Iris pigment epithelial cell (primary cell): ENCODE measurements around the gene NEBL.

ENCODE experiments used
- DNase-seq: peaks from one replicate; pipeline ENCODE4 v3.0.0-alpha.2; 2011; ENCODE audit warnings: low read depth

Gene NEBL

GRCh38 chr10:20901110-20901509 is 4.0 kb upstream of the NEBL start:
- DNase-seq: no peak

DNA sequence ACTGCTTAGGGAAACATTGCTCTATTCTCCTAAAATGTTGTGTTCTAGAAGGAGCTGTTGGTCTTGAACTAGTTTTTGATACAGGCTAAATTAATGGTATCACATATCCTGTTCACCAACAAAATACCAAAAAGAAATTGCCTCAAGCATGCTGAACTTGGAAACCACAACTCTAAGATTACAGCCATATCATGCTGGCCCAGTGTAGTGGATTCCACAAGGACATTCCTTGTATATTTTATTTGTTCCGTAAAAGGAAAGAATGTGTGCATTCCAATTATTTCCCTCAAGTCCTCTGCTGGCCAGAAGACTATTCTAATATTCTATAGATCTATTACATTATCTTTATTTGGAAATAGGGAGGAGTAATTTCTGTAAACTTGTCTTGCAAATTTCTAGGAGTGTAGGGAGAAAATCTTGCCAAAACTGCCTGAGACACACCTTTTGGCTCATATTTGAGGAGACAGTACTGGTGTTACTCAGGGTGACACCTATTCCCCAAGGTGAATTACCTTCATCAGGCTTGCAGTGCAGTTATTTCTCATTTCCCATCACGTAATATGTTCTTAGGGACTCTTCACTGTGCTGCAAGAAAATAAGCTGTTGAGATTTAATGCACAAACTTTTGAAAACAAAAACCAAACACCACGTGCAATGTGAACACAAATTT is 1.9 kb upstream of the NEBL start:
- peak; percentile 74 for DNase-seq

GRCh38 chr10:20893297-20893696 is 3.8 kb downstream of the NEBL start:
- DNase-seq: no peak

DNA sequence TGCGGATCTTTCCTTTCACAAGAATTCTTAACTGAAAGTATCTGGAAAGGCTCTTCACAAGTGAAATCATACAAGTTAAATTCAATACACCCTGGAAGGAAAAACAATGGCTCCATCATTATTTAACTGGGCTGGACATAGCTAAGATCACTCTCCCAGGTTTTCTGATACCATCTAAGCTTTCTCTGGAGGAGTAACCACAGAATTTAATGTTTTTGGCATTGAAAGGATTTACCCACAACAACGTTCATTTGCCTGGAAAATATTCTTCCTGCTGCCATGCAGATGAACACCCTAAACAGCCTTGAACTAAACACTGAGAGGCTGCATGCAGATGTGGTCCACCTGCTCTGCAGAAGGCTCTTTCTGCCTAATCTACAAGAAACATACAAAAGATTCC is 4.3 kb downstream of the NEBL start:
- DNase-seq: no peak

- DNase-seq: peak; percentile 8
Measured at GRCh38 chr10:20892011-20892585, 5.0 kb downstream of the NEBL start.

DNA sequence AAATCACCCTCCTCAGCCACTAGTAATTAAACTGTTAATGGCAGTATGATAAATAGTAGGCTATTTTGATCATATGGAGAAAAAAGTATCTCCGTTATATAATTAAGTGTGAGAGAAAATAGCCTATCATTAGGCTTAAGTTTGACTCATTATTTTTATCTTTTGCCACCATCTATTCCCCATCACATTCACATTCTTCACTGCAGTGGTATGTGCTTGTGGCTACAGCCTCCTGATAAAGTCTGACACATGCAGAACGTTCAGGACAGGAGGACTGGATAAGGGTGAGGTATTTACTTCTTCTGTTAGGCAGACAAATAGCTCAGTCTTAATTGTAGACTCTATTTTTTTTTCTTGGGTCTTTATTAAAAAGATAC is 5.8 kb downstream of the NEBL start:
- DNase-seq: peak; percentile 93

DNA sequence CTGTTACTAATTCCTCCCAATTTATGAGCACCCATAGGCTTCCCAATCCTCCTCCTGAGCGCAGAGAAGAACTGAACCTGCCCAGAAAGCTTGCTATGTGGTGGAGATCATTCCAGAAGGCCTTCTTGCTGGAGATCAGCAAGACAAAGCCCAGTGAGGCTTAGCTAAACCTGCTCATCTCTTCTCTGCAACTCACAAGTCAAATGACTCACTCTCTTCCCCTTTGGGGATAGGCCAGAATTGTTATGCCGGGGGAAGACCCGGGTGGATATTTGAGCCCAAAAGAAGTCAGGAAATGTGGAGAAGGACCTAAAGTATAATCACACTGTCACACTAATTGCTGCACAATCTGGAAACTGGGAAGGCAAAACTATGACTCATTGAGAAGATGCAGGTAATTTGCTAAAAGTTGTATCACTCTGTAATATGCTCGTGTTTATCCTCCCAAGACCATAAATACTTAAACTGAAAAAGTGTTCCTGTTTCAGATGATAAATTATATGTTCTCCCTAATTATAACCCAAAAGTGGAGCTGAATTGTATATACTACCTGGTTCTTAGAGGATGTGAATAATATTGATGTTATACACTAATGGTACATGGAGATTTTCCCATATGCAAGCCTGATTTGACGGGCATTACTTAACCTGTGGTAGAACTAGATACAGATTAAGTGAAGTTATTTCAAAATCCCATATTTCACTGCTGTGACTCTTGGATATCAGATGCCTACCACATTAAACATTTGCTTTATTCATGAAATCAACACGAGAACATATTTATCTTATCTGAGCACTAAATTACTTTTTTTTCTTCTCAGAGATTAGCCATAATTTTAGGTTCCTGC is 6.4 kb downstream of the NEBL start:
- peak; percentile 81 for DNase-seq

- DNase-seq: peak; percentile 24
Measured at GRCh38 chr10:20890009-20890408, 7.1 kb downstream of the NEBL start.

DNA sequence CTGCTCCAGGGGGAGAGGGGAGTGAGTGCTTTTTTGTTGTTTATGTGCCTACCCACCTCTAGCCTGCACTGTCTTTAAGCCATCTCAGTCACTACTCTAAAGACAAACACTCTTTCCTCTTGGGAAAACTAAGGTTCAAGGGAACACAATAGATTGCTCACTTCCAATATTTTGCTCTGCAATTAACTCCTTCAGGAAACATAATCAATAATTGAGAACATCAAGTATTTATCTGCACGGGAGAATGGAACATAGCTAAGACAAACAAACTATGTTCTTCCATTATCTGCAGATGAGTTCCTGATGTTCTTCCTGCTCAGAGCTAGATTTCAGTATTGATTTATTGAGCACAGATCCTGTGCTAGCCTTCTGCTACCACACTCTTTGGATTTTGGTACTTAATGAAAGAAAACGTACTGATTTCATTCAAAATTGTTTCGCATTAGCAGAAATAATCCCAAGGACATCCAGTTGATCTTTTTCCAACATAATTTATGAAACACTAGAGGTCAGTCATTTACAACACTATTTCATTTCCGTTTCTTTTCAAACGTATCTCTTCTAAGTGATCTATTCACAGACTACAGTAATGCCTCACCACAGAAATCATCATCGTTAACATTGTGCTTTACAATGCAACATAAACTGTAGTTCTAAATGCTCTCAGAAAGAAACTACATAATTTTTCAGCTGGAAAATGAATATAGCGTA is 8.3 kb downstream of the NEBL start:
- DNase-seq: no peak

DNA sequence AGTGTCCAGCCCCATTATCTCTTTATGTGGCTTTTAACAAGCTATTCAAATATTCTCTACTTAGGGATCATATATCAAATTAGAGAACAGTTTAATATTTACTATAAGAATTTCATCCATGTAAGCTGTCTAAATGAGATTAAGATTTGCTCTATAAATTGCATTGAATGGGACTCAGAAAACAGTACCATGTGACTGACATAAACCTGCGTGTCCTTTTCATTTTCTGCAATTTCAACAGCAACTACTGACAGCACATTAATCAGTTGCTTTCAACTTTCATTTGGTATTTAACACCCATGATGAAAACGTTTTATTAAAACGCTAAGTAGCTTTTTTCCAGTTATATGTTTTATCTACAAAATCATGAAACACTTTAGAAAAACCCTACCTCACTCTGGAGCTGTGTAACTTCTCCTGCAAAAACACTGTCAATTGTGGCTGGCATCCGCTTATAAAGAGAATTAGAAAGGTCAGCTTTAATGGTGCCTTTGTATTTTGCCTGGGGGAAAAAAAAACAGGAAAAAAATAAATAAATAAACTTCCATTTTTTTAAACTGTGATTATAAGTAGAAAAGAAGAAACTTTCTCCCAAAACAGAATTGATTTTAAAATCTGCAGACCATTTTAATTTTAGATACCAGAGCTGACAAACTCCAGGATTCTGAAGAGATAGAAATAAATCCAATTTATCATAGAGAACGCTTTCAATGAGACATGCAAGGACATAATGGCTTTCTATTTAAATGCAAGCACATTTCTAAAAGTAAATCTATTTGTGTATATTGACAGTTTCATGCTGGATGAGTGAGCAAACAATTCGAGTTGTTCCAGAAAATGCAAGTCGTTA is 9.2 kb downstream of the NEBL start:
- DNase-seq: no peak

- peak; percentile 31 for DNase-seq
Measured at GRCh38 chr10:20885678-20886077, 11.4 kb downstream of the NEBL start.

GRCh38 chr10:20883552-20883951 is 13.6 kb downstream of the NEBL start:
- DNase-seq: no peak

GRCh38 chr10:20882091-20882490 is 15.0 kb downstream of the NEBL start:
- DNase-seq: no peak

- no peak for DNase-seq
Measured at GRCh38 chr10:20879136-20879535, 18.0 kb downstream of the NEBL start.

GRCh38 chr10:20877986-20878983 is 18.8 kb downstream of the NEBL start:
- DNase-seq: peak; percentile 52

- DNase-seq: no peak
Measured at GRCh38 chr10:20877554-20877953, 19.6 kb downstream of the NEBL start.

DNA sequence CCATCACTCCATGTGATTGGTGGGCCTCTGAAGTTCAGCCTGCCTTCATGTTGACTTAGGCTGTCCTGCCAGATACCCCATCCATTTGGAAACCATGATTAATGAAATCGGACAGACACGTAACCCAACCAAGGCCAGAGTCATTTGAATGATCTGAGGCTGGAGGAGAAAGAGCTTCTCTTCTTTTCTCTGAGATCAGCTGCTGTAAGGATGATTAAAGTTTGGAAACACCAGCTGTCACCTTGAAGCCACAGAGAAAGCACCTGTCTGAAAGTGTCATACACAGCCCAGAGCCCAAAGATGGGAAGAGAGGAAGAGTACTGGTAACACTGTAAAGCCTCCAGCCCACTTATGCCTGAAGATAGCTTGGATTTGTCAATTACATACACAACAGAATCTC is 22.9 kb downstream of the NEBL start:
- no peak for DNase-seq

DNA sequence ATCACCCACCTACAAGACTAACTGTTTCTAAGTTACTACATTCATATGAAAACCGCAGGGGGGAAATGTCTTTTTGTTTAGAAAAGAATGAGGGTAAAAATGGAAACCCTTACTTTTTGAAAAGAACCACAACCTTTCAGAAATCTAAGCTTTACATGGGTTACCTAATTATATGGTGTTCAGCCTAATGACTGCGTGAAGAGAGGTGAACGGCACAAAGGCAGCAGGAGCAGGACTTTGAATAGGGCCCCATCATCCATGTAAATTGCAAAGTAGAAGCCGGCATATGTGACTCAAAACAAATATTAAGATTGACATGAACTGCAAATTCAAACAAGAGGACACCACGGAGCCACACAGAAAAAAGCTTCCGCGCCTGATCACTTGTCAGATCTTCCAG is 25.1 kb downstream of the NEBL start:
- no peak for DNase-seq

- no peak for DNase-seq
Measured at GRCh38 chr10:20870834-20871233, 26.3 kb downstream of the NEBL start.

- no peak for DNase-seq
Measured at GRCh38 chr10:20863008-20863407, 34.1 kb downstream of the NEBL start.
